HUDEP-2 (cell line): Measurements from ENCODE around the gene FBXO31.
A peak's percentile ranks its signal among the peaks of the same experiment; 100 is the strongest.

Source experiments
- DNase-seq, 76 experiments: peaks; one replicate each; lab custom pipeline; 2025; ENCODE audit not compliant: unreplicated experiment in 76 of 76; lab: John Stamatoyannopoulos, UW

FBXO31 gene, protein sequence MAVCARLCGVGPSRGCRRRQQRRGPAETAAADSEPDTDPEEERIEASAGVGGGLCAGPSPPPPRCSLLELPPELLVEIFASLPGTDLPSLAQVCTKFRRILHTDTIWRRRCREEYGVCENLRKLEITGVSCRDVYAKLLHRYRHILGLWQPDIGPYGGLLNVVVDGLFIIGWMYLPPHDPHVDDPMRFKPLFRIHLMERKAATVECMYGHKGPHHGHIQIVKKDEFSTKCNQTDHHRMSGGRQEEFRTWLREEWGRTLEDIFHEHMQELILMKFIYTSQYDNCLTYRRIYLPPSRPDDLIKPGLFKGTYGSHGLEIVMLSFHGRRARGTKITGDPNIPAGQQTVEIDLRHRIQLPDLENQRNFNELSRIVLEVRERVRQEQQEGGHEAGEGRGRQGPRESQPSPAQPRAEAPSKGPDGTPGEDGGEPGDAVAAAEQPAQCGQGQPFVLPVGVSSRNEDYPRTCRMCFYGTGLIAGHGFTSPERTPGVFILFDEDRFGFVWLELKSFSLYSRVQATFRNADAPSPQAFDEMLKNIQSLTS

DNA sequence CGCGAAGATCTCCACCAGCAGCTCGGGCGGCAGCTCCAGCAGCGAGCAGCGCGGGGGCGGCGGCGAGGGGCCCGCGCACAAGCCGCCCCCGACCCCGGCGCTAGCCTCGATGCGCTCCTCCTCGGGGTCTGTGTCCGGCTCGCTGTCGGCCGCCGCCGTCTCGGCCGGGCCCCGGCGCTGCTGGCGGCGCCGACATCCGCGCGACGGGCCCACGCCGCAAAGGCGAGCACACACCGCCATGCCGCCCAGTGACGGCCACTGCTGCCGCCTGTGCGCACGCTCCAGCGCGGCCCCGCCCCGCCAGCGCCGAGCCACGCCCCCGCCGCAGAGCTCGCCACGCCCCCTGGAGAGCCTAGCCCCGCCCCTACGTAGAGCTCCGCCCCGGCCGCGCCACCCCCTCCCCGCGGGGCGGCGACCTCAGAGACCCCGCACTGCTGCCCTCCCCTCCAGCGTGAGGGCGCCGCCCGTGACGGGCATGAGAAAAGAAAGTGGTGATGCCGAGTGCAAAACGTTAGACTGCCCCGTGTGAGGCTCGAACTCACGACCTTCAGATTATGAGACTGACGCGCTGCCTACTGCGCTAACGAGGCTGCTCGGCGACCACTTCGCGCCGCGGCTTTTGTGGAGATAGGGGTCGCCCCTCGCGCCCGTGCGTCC is at the start of gene FBXO31:
FBXO31 (minus strand) TSS at position 272 of the 657 bp plus-strand sequence; CDS start at position 240, 32 bp downstream.
- peak in 72 of 76 experiments; percentile 39 to 97 (median 79) for DNase-seq

DNA sequence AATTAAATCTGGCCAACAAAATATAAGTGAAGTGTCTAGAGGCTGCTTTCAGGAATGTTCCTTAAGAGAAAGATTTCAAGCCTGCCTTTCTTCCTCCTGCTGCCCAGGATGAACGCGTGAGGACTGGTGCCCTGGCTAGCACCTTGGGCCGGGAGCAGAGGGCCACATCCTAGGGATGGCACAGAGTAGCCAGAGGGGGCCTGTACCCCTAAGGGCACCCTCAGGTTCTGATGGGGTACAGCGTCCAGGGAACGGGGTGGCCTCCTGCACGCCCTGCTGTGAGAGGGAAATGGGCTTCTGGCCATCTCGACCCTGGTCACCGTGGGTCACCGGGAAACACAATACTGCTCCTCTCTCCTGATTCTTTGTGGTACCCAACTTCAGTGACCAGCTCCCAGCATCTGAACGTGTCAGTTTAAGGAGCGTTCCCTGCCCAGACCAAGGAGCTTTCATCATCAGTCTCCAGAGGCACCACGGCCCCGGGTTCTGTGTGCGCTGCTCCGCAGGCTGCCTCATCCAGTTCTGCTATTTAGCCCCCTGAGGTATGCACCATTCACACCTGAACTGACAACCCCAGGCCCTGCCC is 48.8 kb upstream of the FBXO31 start:
- no peak for DNase-seq

DNA sequence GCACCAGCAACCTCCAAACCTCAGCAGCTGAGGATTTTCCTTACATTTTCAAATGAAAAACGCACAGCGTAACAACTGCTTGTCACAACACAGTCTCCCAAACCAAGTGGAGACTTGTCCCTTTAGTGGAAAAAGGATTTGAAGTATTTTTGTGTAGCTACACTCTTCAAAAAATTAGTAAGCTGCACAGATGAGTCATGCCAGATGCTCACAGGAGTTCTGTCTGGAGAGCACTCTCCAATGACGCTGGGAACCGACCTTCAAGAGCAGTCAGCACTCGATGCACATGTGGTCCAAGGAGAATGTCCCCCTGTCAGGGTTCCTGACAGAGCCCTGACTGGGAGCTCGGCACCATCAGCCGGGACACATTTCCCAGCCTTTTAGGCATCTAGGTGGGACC is 48.4 kb upstream of the FBXO31 start:
- DNase-seq: no peak

DNA sequence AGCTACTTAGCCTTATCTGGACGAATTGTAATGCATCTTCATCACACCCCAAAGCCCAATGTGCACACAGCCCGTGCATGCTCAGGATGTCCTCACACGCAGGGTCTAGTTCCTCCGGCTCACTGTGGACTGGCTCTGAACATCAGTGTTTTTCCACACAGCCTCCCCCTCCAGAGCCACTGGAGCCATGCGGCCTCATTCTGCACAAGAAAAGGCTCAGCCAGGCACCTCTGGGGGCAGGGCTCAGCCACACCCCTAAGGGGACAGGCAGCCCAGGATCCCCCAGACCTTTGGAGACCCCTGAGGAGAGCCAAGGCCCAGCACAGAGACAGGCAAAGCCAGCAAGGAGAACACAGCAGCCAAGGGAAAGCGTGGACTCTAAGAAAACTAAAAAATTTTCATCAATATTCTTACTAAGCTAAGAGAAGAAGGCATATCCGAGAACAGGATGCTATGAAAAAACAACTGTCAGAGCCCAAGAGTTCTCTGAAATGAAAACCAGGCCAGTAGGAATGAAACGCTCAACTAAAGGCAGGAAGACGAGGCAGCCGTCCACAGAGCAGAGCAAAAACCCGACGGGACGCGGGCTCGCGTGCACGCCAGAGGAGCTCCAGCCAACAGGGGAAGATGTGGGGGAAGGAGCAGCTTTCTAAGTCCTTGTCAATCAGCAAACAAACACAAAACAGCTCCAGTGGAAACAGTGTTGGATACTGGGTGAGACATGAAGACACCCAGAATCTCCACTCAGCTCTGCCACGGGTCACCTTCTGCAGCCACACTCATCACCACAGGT is 43.0 kb upstream of the FBXO31 start:
- no peak for DNase-seq

DNA sequence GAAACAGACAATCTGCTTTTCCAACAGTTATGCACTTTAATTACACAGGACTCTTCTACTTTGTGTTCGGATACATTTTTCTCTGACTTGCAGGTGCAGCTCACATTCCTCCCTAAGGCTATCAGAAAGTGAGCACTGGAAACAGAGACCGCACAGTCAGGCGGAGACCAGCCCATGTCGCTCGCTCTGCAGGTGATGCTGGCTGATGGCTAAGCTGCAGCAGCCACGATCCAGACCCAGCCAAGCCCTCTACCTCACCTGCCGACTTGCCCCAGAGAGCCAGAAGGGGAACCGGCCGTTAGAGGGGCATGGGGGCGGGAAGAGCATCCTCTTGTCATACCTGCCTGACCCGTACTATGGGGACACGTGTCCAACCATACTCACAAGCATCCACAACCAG is 42.4 kb upstream of the FBXO31 start:
- no peak for DNase-seq

DNA sequence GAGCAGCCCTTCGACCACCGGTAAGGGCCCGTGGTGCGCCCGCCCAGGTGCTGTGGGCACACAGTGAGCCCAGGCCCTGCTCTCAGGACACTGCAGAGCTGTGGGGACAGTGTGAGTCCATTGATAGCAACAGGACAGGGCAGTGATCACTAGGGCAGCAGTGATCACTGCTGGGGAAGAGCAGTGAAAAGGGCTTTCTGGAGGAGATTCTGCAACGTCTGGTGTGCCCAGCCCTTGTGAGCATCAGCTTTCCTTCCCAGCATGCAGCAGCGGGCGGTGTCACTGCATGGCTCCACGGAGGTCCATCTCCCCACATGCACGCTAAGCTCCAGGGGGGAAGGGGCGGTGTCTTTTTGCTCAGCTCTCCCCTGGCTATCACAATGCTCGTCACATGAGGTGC is 40.7 kb upstream of the FBXO31 start:
- no peak for DNase-seq

DNA sequence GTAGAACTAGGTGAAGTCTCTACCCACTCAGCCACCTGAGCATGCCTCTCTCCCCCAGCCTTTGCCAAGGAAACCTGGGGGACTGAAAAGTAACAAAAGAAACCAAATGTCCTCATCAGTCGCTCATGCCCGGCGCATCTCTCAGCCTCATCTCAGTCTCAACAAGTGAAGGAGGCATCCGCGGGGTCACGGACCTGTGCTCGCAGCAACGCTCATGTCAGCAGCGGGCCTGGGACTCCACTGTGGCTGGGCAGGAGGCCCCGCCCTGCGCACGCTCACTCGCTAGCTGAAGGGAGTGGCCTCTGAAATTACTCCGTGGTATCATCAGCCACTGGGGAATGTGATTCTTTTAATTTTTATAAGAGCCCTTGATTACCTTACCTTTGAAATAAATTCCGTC is 39.9 kb upstream of the FBXO31 start:
- no peak for DNase-seq

DNA sequence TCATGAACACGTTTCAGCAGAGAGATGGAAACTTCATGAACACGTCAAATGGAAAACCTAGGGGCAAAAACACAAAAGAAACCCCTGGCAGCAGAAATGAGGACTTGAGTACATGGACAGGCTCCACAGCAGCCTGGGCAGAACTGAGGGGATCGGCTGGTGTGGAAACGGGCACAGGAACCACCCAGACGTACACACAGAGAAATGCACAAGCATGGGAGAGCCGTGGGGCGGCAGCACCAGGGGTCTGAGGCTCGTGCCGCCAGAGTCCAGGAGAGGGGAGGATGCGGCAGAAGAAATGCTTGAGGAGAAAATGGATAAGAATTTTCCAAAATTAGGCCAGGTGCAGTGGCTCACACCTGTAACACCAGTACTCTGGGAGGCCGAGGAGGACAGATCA is 38.5 kb upstream of the FBXO31 start:
- DNase-seq: no peak

DNA sequence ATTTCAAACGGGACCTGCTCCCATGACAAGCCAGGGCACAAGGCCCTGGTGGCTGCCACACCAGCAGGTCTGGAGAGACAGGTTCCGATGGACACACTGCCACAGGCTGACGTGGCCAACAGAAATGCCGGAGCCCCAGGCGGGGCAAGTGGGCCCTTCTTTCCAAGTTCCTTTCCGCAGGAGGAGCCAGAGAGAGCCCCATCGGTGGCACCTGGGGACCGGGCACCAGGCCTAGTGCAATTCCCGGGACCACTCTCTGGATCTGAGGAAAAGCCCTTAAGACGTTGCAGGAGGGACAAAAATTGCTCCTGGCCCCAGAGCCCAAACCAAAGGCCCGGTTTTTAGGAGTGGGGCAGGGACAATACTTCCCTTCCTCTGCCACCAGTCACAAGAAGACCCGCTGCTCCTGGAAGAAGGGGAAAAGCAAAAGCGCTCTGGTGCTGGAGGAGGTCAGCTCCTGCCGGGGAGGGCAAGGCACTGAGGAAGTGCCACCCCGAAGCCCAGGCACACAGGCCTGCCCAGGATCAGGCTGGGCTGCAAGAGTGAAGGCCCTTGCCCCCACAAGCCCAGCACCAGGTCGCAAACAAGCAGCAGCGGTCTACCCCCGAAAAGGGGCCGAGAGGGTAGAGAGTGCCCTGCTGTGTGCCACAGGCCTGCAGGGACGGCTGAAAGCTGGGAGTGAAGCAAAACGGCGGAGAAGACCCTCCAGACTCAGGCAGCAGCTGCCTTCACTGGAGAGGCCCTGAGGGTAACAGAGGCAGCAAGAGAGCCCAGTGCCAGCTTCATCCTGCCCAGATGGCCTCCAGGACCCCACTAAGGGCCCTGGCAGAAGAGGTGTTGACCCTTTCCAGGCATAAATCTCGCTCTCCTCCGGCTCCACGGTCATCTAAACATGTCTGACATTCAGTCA is 37.7 kb upstream of the FBXO31 start:
- DNase-seq: no peak

DNA sequence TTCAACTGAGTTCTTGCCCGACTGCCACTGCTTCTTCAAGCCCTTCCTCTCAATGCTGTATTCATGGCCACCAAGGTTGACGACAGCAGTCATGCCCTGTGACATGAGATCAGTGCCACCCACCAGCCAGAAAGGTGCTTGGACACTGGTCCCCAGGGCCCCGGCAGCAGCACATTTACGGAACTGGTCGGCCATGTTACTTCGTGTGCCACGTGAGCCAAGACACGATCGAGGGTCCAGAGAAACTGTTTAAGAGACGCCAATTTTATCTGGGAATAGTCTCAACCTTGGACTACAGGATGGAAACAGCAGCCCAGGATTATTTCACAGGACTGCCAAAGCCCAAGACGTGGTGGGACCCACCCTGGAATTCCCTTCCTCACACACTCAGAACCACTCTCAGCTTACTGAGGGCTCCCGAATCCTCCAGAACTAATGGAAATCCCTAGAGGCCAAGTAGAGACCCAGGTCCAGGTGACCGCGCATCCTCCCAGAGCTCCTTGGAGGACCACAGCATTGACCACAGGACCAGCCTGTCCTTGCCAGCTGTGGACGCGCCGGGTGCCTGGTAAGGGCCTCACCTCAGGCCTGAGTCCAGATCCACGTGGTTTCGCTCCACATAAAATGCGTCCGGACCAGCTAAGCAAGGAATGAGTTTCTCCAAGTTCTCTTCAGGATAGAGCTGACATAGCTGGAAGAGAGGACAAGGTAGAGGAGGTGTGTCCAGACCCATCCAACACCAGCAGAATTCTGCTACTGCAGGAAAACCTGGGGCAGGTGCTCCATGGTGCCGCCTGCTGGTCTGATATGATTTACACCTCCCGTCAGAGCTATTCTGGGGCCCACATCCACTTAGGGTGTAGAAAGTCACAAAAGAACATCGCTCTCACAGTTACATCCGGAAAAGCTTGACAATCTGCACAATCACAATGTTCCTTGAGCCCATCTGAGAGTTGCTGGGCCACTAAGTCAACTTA is 36.7 kb upstream of the FBXO31 start:
- peak in 4 of 76 experiments; percentile 3 to 14 (median 8) for DNase-seq

DNA sequence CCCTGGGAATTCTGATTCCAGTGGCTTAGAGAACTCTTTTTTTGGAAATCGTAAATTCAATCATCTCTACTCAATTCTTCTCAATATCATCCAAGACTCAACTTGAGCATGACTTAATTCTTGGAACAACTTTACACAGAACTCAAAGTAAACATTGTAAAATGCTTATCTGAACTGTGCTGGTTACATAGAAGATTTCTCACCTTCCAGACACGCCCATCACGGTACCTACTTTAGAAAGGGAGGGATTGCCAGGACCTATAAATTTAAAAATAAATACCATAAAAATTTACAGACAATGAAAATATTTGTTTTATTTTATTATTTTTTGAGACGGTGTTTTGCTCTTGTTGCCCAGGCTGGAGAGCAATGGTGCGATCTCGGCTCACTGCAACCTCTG is 35.1 kb upstream of the FBXO31 start:
- DNase-seq: no peak

DNA sequence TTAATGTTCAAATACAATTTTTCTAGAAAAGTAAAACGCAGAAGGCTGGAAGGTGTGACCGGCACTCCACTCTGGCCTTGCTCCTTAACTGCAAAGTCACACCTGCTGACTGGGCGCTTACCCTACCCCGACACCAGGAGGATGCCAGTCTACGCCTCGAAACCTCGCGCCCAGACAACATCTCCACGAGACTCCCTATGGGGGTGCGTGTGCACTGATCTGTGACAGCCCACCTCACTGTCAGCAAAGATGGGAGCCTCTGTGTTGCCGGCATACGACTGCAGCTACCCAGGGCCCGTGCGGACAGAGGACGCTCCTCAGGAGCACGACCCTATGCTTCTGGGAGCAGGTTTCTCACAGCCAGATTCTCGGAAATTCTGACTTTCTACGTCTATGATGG is 34.6 kb upstream of the FBXO31 start:
- no peak for DNase-seq

DNA sequence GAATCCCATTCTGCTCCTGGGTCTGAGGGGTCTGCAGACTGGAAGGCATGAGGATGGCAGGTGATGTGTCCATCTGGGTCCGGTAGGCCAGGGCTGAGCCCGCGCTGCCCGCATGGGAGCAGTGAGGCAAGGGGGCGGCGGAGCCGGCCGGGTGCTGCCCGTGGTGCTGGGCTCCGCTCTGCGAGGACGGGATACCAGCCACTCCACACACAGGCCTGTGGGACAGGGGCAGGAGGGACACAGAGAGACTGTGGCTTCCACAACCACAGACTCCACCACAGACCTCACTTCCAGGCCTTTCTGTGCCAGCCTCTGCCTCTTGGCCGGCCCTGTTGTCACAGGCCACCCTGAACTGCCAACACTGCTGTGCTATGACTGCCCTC is 33.9 kb upstream of the FBXO31 start:
- DNase-seq: no peak

DNA sequence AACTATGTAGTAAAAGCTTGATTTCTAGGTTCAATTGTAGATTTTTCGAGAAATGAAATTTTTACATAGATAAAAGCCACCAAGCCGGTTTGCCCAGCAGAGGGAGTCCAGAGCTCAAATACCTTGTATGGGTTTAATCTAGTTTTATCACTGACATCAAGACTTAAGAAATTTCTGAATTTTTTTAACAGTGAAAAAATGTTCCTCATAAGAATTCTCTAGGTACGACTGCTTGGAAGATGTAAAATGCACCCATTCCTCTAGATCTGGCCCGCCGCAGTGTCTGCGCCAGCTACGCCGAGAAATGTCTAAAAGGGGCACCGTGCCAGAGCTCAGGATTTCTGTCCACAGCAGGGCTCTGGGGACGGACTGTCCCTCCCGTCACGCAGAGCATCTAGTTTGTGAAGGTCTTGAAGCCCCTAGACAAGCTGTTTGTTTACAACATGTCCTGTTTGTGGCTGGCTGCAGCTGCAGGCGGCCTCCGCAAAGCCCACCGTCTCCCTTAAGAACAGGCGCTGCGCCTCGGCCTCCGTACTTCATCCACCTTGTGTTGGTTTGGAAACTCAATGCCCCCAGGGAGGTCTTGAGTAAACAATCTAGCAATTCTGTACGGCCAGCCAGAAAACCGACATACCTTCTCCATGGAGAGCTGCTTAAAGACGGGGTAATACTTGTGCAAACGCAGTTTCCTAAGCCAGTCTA is 33.4 kb upstream of the FBXO31 start:
- DNase-seq: peak in 4 of 76 experiments; percentile 6 to 26 (median 14)

DNA sequence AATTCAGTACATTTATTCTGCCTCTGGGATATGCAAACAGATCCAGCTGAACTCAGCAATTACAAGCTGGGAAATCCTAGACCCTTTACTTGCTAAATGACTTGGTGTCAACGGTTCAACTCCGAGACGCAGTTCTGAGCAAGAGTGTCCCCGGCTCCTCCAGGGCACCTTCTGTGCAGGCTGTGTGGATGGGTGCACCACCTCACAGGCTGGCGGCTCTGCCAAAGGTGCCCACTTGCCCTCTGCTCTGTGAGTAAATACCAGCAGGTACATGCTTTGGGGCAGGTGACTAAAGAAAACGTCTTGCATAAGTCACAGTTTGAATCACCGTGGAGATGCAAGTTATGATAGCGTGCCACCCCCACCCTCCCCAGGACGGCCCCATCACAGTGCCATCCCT is 31.9 kb upstream of the FBXO31 start:
- DNase-seq: no peak

DNA sequence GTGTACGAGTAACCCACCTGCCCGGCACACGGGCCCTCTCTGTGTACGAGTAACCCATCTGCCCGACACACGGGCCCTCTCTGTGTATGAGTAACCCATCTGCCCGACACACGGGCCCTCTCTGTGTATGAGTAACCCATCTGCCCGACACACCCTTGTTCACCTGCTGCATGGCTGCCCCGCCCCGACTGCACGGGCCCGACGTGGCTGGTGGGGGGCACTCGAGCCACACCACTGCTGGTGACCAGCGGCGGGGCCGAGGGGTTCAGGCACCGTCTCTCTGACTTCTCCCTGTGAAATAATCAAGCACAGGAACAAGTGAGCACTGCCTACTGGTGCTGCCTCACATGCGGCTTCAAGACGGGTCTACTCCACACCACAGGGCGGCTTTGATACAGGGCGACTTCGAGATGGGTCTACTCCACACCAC is 30.7 kb upstream of the FBXO31 start:
- no peak for DNase-seq

DNA sequence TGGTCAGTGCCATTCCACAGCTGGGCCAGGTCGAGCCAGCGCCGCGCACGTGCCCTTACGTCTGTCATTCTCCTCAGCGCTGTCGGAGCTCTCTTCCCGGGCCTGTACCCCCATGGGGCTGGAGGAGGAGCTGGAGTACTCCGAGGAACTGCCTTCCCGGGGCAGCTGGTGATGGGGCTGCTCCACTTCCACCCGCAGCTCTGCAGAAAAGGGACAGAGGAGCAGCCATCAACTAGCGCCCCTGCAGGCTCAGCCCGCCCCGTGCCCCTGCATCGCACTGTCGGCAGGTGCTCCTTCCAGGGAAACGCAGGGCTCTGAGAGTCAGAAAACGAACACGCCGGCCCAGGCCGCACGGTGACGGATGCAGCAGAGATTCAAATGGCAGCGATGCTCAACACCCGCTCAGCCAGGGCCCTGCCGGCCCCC is 29.4 kb upstream of the FBXO31 start:
- DNase-seq: no peak
